SK-N-SH treated with all-trans-retinoic acid at 6 μM for 48 hours (cell line): ENCODE results near the gene DEF6.
"Not testable (repeated sequence)": the region's sequence is repeated elsewhere in the genome, so short reads cannot be mapped to it uniquely, and the experiment has no call there.

Experiments used
- ATAC-seq: fragments of 200-7000 bp; cut with Tn5 transposase; 3 replicates; pipeline ENCODE4 v1.9.1; 2020; ENCODE audit warnings: mild to moderate bottlenecking, moderate library complexity
- ARNTL ChIP-seq: fragments of 450-650 bp; formaldehyde crosslinking; IDR thresholded peaks from 2 replicates; pipeline ENCODE4 v1.5.0; 2020; ENCODE audit warnings: low read depth, mild to moderate bottlenecking, moderate library complexity, borderline replicate concordance
- CSDC2 ChIP-seq: fragments of 250-450 bp; sonication (Bioruptor Pico); IDR thresholded peaks from 2 replicates; pipeline ENCODE4 v1.5.0; 2020; ENCODE audit warnings: mild to moderate bottlenecking, moderate library complexity
- CSRNP3 ChIP-seq: fragments of 250-450 bp; sonication (Bioruptor Pico); IDR thresholded peaks from 2 replicates; pipeline ENCODE4 v1.5.1; 2021; ENCODE audit warnings: mild to moderate bottlenecking, moderate library complexity
- ESRRG ChIP-seq: fragments of 250-450 bp; sonication (Bioruptor Pico); IDR thresholded peaks from 2 replicates; pipeline ENCODE4 v1.6.1; 2021; ENCODE audit warnings: mild to moderate bottlenecking
- GLIS3 ChIP-seq: fragments of 250-450 bp; sonication (Bioruptor Pico); IDR thresholded peaks from 2 replicates; pipeline ENCODE4 v1.5.0; 2020; ENCODE audit warnings: mild to moderate bottlenecking, moderate library complexity
- ISL1 ChIP-seq: fragments of 250-450 bp; sonication (Bioruptor Pico); IDR thresholded peaks from 2 replicates; pipeline ENCODE4 v2.1.2; 2022; ENCODE audit warnings: mild to moderate bottlenecking, moderate library complexity
- OSR1 ChIP-seq: fragments of 250-450 bp; sonication (Bioruptor Pico); IDR thresholded peaks from 2 replicates; pipeline ENCODE4 v1.8.0; 2022; ENCODE audit warnings: moderate library complexity, mild to moderate bottlenecking, inconsistent platforms
- PATZ1 ChIP-seq: fragments of 250-450 bp; sonication (Bioruptor Pico); IDR thresholded peaks from 2 replicates; pipeline ENCODE4 v1.8.0; 2020; ENCODE audit warnings: mild to moderate bottlenecking, moderate library complexity, borderline replicate concordance
- POU6F1 ChIP-seq: fragments of 250-450 bp; sonication (Bioruptor Pico); IDR thresholded peaks from 2 replicates; pipeline ENCODE4 v1.8.0; 2021; ENCODE audit warnings: low read depth, mild to moderate bottlenecking, moderate library complexity, borderline replicate concordance
- PPARA ChIP-seq: fragments of 250-450 bp; sonication (Bioruptor Pico); IDR thresholded peaks from 2 replicates; pipeline ENCODE4 v1.5.0; 2020; ENCODE audit warnings: mild to moderate bottlenecking, borderline replicate concordance
- TCF4 ChIP-seq: fragments of 250-450 bp; sonication (Bioruptor Pico); IDR thresholded peaks from 2 replicates; pipeline ENCODE4 v1.8.0; 2021; ENCODE audit warnings: mild to moderate bottlenecking, moderate library complexity, borderline replicate concordance
- TOX ChIP-seq: fragments of 250-450 bp; sonication (Bioruptor Pico); IDR thresholded peaks from 2 replicates; pipeline ENCODE4 v1.8.0; 2021; ENCODE audit warnings: mild to moderate bottlenecking, moderate library complexity, borderline replicate concordance
- TSHZ2 ChIP-seq: fragments of 250-450 bp; sonication (Bioruptor Pico); IDR thresholded peaks from 2 replicates; pipeline ENCODE4 v1.5.0; 2020; ENCODE audit warnings: mild to moderate bottlenecking, moderate library complexity
- ZC3H10 ChIP-seq: fragments of 250-450 bp; sonication (Bioruptor Pico); IDR thresholded peaks from 2 replicates; pipeline ENCODE4 v1.5.1; 2021; ENCODE audit warnings: mild to moderate bottlenecking, moderate library complexity
- ZFP30 ChIP-seq: fragments of 450-650 bp; formaldehyde crosslinking; IDR thresholded peaks from 2 replicates; pipeline ENCODE4 v1.5.0; 2022; ENCODE audit warnings: mild to moderate bottlenecking, moderate library complexity
- ZNF70 ChIP-seq: fragments of 450-650 bp; formaldehyde crosslinking; IDR thresholded peaks from 2 replicates; pipeline ENCODE4 v1.5.0; 2020; ENCODE audit warnings: mild to moderate bottlenecking, moderate library complexity

The DEF6 gene

GRCh38 chr6:35321091-35321490, 23.5 kb downstream of the DEF6 start:
- TF ChIP-seq TCF4 (CRISPR knock-in tag) (no peak), PPARA (CRISPR knock-in tag) (no peak), TOX (CRISPR knock-in tag) (no peak), ISL1 (CRISPR knock-in tag) (no peak), ESRRG (no peak), PATZ1 (no peak), ARNTL (CRISPR knock-in tag) (no peak), ZNF70 (no peak), CSRNP3 (CRISPR knock-in tag) (no peak), ZC3H10 (no peak)
- no peak for ATAC-seq

GRCh38 chr6:35327349-35328027, 29.9 kb downstream of the DEF6 start:
- peak; percentile 99 for ATAC-seq
- TF ChIP-seq TOX (CRISPR knock-in tag): no peak
- TF ChIP-seq PATZ1: no peak
- no peak for TF ChIP-seq ZC3H10
- no peak for TF ChIP-seq CSRNP3 (CRISPR knock-in tag)
- no peak for TF ChIP-seq TSHZ2
- no peak for TF ChIP-seq PPARA (CRISPR knock-in tag)
- TF ChIP-seq CSDC2 (CRISPR knock-in tag): no peak
- TF ChIP-seq ISL1 (CRISPR knock-in tag): no peak
- no peak for TF ChIP-seq GLIS3 (CRISPR knock-in tag)
- TF ChIP-seq ZFP30 (CRISPR knock-in tag): no peak
- no peak for TF ChIP-seq OSR1 (CRISPR knock-in tag)
- no peak for TF ChIP-seq ARNTL (CRISPR knock-in tag)
- no peak for TF ChIP-seq ESRRG

- ATAC-seq: no peak
- TF ChIP-seq GLIS3 (CRISPR knock-in tag) (no peak), POU6F1 (CRISPR knock-in tag) (no peak)
Measured at GRCh38 chr6:35328108-35328723, 30.6 kb downstream of the DEF6 start.

GRCh38 chr6:35328965-35329364, 31.3 kb downstream of the DEF6 start:
- ATAC-seq: not testable (repeated sequence)
